Lung (tissue), 12 donors: ENCODE results near the gene SPATA6L. TPM values are rescaled to one million over a fixed set of nuclear protein-coding genes. Genes with fewer than 3 reads are reported as not detected.

Source experiments
- ATAC-seq: fragments of 200-7000 bp; cut with Tn5 transposase; one replicate; pipeline ENCODE4 v1.9.1; 2020; ENCODE audit warnings: moderate number of reproducible peaks; ENCODE audit not compliant: insufficient read depth, low FRiP score
- DNase-seq, 3 donors: peaks; one replicate each; pipeline ENCODE4 v3.0.0-alpha.2; 2013 to 2017
- H3K27ac ChIP-seq, 2 donors: one replicate each; pipeline ENCODE4 v1.5.1; 2013; ENCODE audit warnings: mild to moderate bottlenecking in 2 of 2, moderate library complexity in 2 of 2, control low read depth in 1 of 2, inconsistent platforms in 1 of 2, low read depth in 1 of 2, low read length in 1 of 2
- H3K27me3 ChIP-seq, 3 donors: one replicate each; pipeline ENCODE4 v1.5.1; 2013; ENCODE audit warnings: low read length in 2 of 3; ENCODE audit not compliant: control insufficient read depth in 3 of 3, insufficient read depth in 3 of 3
- H3K36me3 ChIP-seq, 4 donors: one replicate each; pipeline ENCODE4 v1.5.1; 2013; ENCODE audit warnings: low read length in 4 of 4, mild to moderate bottlenecking in 1 of 4, moderate library complexity in 1 of 4; ENCODE audit not compliant: control insufficient read depth in 4 of 4, insufficient read depth in 4 of 4
- H3K4me1 ChIP-seq, 5 donors: one replicate each; pipeline ENCODE4 v1.5.1; 2013; ENCODE audit warnings: low read length in 5 of 5, mild to moderate bottlenecking in 2 of 5, moderate library complexity in 1 of 5; ENCODE audit not compliant: control insufficient read depth in 5 of 5, insufficient read depth in 5 of 5
- H3K4me3 ChIP-seq: one replicate; pipeline ENCODE4 v1.5.1; 2013; ENCODE audit warnings: mild to moderate bottlenecking, control low read depth, moderate library complexity
- H3K9ac ChIP-seq, 2 donors: one replicate each; pipeline ENCODE4 v1.5.1; 2013; ENCODE audit warnings: low read length in 2 of 2, control low read depth in 1 of 2; ENCODE audit not compliant: insufficient read depth in 1 of 2
- H3K9me3 ChIP-seq, 4 donors: one replicate each; pipeline ENCODE4 v1.5.1; 2013; ENCODE audit warnings: low read length in 3 of 4, mild to moderate bottlenecking in 1 of 4, moderate library complexity in 1 of 4; ENCODE audit not compliant: control insufficient read depth in 4 of 4, insufficient read depth in 3 of 4
- WGBS, 2 donors: extraction: QIAGEN DNeasy Blood & Tissue Kit; methylation state at CpG; one replicate each; pipeline ENCODE4 v1.1.7; 2013; 5-methylcytosine and 5-hydroxymethylcytosine counted together
- polyA plus RNA-seq, 2 donors: library from polyadenylated mRNA; stranded (reverse); fragments of 200-250 nt; gene quantifications; one replicate each; pipeline ENCODE4 v1.2.1, GENCODE V29; 2013
- total RNA-seq, 2 donors: library from RNA; depleted of rRNA in 1 of 2; stranded (reverse); fragments of >200 nt in 1 of 2; gene quantifications; one replicate each; pipeline ENCODE4 v1.2.1, GENCODE V29; 2014 to 2021
- TF ChIP-seq, protein P1 (sequence below): IDR thresholded peaks from 2 replicates; pipeline ENCODE4 v1.5.1; 2012; ENCODE audit warnings: mild to moderate bottlenecking; ENCODE audit errors: control extremely low read depth, extremely low read depth
- donor health status: control.
- donor health status: control.
- donor health status: Bipolar disorder and iron deficiency.
- donor health status: healthy.
- donor health status: DM: yes; HTN: yes; CAD: no.

Gene SPATA6L
- total and polyA plus RNA-seq, 4 donors: 2.1 to 25.6 (median 11.4) TPM

- no peak overlapping the region for H3K4me3 ChIP-seq
- DNase-seq (no peak), ATAC-seq (no peak)
- WGBS, 2 donors: 87 to 94% methylated on average over 4 of the region's 4 CpGs
- H3K9ac ChIP-seq: no peak overlapping the region
- H3K9me3 ChIP-seq: no peaks in the 10 kb centered on the region
- H3K36me3 ChIP-seq: peaks cover 6 to 18% (median 13%) of the 10 kb centered on the region in 4 donors
- H3K4me1 ChIP-seq: peaks cover 0 to 21% (median 4%) of the 10 kb centered on the region in 5 donors
- TF ChIP-seq, protein P1, sequence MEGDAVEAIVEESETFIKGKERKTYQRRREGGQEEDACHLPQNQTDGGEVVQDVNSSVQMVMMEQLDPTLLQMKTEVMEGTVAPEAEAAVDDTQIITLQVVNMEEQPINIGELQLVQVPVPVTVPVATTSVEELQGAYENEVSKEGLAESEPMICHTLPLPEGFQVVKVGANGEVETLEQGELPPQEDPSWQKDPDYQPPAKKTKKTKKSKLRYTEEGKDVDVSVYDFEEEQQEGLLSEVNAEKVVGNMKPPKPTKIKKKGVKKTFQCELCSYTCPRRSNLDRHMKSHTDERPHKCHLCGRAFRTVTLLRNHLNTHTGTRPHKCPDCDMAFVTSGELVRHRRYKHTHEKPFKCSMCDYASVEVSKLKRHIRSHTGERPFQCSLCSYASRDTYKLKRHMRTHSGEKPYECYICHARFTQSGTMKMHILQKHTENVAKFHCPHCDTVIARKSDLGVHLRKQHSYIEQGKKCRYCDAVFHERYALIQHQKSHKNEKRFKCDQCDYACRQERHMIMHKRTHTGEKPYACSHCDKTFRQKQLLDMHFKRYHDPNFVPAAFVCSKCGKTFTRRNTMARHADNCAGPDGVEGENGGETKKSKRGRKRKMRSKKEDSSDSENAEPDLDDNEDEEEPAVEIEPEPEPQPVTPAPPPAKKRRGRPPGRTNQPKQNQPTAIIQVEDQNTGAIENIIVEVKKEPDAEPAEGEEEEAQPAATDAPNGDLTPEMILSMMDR: no peak
- H3K27ac ChIP-seq: peak overlapping the region in 1 of 2 donors; percentile 43
- H3K27me3 ChIP-seq: no peaks in the 10 kb centered on the region
Observed at GRCh38 chr9:4686112-4686511, 19.8 kb upstream of the SPATA6L start.

DNA sequence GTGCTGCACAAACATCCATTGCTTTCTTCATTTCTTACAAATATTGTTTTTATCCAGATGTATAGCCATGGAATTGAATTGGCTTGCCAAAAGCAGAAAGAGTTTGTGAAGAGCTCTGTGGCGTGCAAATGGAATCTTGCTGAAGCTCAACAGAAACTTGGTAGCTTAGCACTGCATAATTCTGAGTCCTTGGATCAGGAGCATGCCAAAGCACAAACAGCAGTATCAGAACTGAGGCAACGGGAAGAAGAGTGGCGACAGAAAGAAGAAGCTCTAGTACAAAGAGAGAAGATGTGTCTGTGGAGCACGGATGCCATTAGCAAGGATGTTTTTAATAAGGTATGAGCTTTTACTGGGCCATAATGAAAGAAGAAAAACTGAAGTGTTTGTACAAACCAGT lies 18.5 kb upstream of the SPATA6L start:
- no peaks in the 10 kb centered on the region for H3K9me3 ChIP-seq
- 89 to 94% methylated on average over 4 of the region's 4 CpGs for WGBS, 2 donors
- H3K36me3 ChIP-seq: peaks cover 4 to 14% (median 9%) of the 10 kb centered on the region in 4 donors
- no peak for ATAC-seq
- peaks cover 0 to 20% (median 9%) of the 10 kb centered on the region in 5 donors for H3K4me1 ChIP-seq
- H3K27ac ChIP-seq: peak overlapping the region in 1 of 2 donors; percentile 29
- no peak for DNase-seq
- H3K4me3 ChIP-seq: no peak overlapping the region
- TF ChIP-seq, protein P1: no peak
- no peak overlapping the region for H3K9ac ChIP-seq
- no peaks in the 10 kb centered on the region for H3K27me3 ChIP-seq

DNA sequence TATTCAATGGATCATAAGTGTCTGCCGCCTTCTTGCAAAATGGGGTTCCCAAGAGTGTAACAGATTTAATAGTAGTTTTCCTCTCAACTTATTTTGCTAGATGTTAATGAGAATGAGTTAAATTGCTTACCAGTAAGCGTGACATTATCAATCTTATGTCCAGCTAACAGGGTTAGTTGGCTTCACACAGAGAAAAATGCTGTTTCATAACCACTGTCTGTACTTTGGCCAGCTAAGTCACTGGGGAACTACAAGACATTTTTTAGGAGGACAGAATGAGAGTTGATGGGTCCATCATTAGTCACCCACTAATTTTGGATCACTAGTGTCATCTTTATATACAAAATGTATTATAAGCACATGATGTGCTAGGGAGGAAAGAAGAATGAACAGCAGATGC lies 14.5 kb upstream of the SPATA6L start:
- Histone ChIP-seq H3K9ac (peak overlapping the region in 1 of 2 donors; percentile 99), H3K36me3 (peaks cover 0 to 11% (median 3%) of the 10 kb centered on the region in 4 donors), H3K27ac (peak overlapping the region in 1 of 2 donors; percentile 94), H3K27me3 (no peaks in the 10 kb centered on the region), H3K9me3 (no peaks in the 10 kb centered on the region), H3K4me1 (peaks cover 4 to 22% (median 6%) of the 10 kb centered on the region in 5 donors), H3K4me3 (no peak overlapping the region)
- 49 to 61% methylated on average over 2 of the region's 2 CpGs for WGBS, 2 donors
- DNase-seq (peak in 2 of 3 donors; percentile 31 to 39), ATAC-seq (no peak)
- TF ChIP-seq, protein P1: no peak

GRCh38 chr9:4680173-4680525 lies 13.9 kb upstream of the SPATA6L start:
- Histone ChIP-seq H3K4me1 (peaks cover 4 to 22% (median 6%) of the 10 kb centered on the region in 5 donors), H3K36me3 (peaks cover 0 to 10% (median 3%) of the 10 kb centered on the region in 4 donors), H3K27me3 (no peaks in the 10 kb centered on the region), H3K27ac (peak overlapping the region; percentile 94 to 98), H3K9ac (peak overlapping the region; percentile 90 to 99), H3K9me3 (no peaks in the 10 kb centered on the region), H3K4me3 (peak overlapping the region; percentile 80)
- ATAC-seq (no peak), DNase-seq (peak in 2 of 3 donors; percentile 47 to 73)
- WGBS, 2 donors: 3 to 5% methylated on average over 10 of the region's 10 CpGs
- TF ChIP-seq, protein P1: no peak
